HG03280 (cell line): Measurements from ENCODE around the gene MYH10.
"Not testable (repeated sequence)": the region's sequence is repeated elsewhere in the genome, so short reads cannot be mapped to it uniquely, and the experiment has no call there.

ENCODE experiments used
- ATAC-seq: cut with Tn5 transposase; IDR thresholded peaks from one replicate; pipeline ENCODE4 v1.9.1; 2021; ENCODE audit warnings: mild to moderate bottlenecking, moderate library complexity; ENCODE audit not compliant: unreplicated experiment

MYH10 gene

GRCh38 chr17:8558144-8558543 is 72.4 kb downstream of the MYH10 start:
- ATAC-seq: no peak

- no peak for ATAC-seq
These were observed 73.2 kb downstream of the MYH10 start for GRCh38 chr17:8557176-8557806.

- ATAC-seq: no peak
These were observed 74.5 kb downstream of the MYH10 start for GRCh38 chr17:8556074-8556473.

- no peak for ATAC-seq
These were observed 75.5 kb downstream of the MYH10 start for GRCh38 chr17:8555062-8555461.

- no peak for ATAC-seq
These were observed 77.8 kb downstream of the MYH10 start for GRCh38 chr17:8552577-8553320.

- ATAC-seq: no peak
These were observed 87.7 kb downstream of the MYH10 start for GRCh38 chr17:8542599-8543502.

GRCh38 chr17:8539976-8540375 is 90.5 kb downstream of the MYH10 start:
- not testable (repeated sequence) for ATAC-seq

- no peak for ATAC-seq
These were observed 92.8 kb downstream of the MYH10 start for GRCh38 chr17:8537734-8538133.

- no peak for ATAC-seq
These were observed 95.9 kb downstream of the MYH10 start for GRCh38 chr17:8534498-8535188.

GRCh38 chr17:8532021-8532420 is 98.5 kb downstream of the MYH10 start:
- no peak for ATAC-seq

GRCh38 chr17:8522577-8522976 is 107.9 kb downstream of the MYH10 start:
- ATAC-seq: no peak

GRCh38 chr17:8520981-8521380 is 109.5 kb downstream of the MYH10 start:
- no peak for ATAC-seq

GRCh38 chr17:8518850-8519249 is 111.7 kb downstream of the MYH10 start:
- no peak for ATAC-seq

GRCh38 chr17:8518326-8518725 is 112.2 kb downstream of the MYH10 start:
- ATAC-seq: no peak

- ATAC-seq: no peak
These were observed 115.7 kb downstream of the MYH10 start for GRCh38 chr17:8514801-8515200.

GRCh38 chr17:8506145-8506544 is 124.4 kb downstream of the MYH10 start:
- no peak for ATAC-seq

- ATAC-seq: no peak
These were observed 125.9 kb downstream of the MYH10 start for GRCh38 chr17:8504460-8505207.

- no peak for ATAC-seq
These were observed 126.7 kb downstream of the MYH10 start for GRCh38 chr17:8503807-8504206.

GRCh38 chr17:8503368-8503767 is 127.2 kb downstream of the MYH10 start:
- no peak for ATAC-seq

- ATAC-seq: no peak
These were observed 128.4 kb downstream of the MYH10 start for GRCh38 chr17:8502126-8502525.
